Cardiac fibroblast (primary cell): ENCODE measurements around the gene GNAO1.
A peak's percentile ranks its signal among the peaks of the same experiment; 100 is the strongest.

Experiments
- DNase-seq, 2 donors: peaks; one replicate each; pipeline versions ENCODE4 v3.0.0 to v3.0.0-alpha.2; 2010; ENCODE audit warnings: low read depth in 2 of 2
- H3K4me3 ChIP-seq, 2 donors: replicated peaks in 1 of 2; 1 replicate in 1 of 2; 2 replicates in 1 of 2; pipeline ENCODE4 v1.5.1; 2011; ENCODE audit warnings: low read depth in 2 of 2, low read length in 2 of 2, mild to moderate bottlenecking in 2 of 2, moderate library complexity in 1 of 2
- TF ChIP-seq, protein P1 (sequence below): IDR thresholded peaks from one replicate; pipeline ENCODE4 v1.5.1; 2011; ENCODE audit warnings: low read depth, mild to moderate bottlenecking, low read length, inconsistent platforms

The GNAO1 gene

DNA sequence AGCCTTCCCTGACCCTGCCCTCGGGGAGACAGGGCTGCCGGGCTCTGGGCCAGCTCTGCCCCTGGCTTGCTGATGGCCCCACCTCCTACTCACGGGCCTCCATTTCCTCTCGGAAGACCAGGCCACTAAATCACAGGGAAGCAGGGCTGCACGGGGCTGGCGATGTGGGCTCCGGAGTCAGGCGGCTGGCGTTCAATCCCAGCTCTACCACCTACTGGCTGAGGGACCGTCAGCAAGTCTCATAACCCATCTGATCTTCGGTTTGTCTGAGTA lies 120.7 kb downstream of the GNAO1 start:
- TF ChIP-seq, protein P1, sequence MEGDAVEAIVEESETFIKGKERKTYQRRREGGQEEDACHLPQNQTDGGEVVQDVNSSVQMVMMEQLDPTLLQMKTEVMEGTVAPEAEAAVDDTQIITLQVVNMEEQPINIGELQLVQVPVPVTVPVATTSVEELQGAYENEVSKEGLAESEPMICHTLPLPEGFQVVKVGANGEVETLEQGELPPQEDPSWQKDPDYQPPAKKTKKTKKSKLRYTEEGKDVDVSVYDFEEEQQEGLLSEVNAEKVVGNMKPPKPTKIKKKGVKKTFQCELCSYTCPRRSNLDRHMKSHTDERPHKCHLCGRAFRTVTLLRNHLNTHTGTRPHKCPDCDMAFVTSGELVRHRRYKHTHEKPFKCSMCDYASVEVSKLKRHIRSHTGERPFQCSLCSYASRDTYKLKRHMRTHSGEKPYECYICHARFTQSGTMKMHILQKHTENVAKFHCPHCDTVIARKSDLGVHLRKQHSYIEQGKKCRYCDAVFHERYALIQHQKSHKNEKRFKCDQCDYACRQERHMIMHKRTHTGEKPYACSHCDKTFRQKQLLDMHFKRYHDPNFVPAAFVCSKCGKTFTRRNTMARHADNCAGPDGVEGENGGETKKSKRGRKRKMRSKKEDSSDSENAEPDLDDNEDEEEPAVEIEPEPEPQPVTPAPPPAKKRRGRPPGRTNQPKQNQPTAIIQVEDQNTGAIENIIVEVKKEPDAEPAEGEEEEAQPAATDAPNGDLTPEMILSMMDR = no peak
- DNase-seq = no peak
- H3K4me3 ChIP-seq = no peak overlapping the region

DNA sequence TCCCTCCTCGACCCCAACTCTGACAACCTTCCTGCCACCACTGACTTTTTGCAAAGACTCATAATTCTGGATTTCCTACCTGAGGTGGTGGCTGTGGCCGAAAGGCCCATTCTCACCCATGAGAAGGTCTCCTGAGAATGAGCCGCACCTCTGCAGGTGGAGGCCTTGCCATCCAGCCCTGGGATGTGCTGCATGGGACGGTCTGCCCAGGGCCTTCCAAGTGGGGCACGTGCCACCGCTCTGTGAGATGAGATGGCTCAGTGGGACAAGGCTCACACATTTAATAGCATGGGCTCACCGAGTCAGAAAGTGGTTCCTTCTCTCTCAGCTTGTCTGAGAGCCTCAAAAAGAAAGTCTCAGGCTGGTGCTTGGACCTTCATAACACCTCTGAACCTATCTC lies 121.3 kb downstream of the GNAO1 start:
- TF ChIP-seq, protein P1 = no peak
- DNase-seq = no peak
- H3K4me3 ChIP-seq = no peak overlapping the region

DNA sequence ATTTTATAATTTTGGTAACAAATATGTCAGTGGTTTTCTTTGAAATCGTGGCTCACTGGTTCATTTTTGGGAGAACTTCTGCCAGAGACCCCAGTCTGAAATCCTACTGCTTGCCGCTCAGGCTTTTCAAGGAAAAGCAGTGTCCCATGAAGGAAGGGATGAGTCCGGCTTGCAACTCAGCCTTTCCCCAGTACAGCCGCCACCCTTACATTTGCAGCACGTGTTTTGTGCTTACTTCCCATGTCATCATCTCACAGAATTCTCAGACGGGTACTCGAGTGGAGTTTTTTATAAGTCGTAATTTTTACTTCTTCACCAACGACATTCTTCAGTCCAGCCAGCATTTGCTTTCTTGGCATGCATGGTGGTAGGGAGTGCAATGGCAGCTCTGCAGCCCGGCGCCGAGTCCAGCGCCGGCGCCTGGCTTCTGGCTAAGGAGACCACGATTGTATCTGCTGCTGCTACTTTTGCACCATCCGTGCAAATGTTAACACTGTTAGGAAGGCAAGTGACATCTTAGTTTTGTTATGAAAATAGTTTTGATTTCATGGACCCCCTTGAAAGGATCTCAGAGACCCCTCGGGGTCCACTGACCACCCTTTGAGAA lies 123.1 kb downstream of the GNAO1 start:
- TF ChIP-seq, protein P1 = no peak
- no peak for DNase-seq
- no peak overlapping the region for H3K4me3 ChIP-seq

DNA sequence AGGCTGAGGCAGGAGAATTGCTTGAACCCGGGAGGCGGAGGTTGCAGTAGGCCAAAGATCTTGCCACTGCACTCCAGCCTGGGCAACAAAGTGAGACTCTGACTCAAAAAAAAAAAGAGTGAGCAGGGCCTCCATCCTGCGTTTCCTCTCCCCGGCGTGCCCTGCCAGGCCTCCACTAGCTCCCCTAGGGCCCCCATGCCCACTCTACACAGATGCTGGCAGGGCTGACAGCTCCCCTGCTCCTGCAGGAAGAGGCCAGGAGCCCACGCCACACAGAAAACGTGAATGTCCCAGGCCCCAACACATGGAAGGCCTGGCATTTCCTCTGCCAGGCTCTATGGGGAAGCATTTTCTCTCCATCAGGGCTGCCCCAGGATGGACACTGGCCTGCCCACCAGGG lies 124.7 kb downstream of the GNAO1 start:
- DNase-seq = no peak
- TF ChIP-seq, protein P1 = no peak
- no peak overlapping the region for H3K4me3 ChIP-seq

DNA sequence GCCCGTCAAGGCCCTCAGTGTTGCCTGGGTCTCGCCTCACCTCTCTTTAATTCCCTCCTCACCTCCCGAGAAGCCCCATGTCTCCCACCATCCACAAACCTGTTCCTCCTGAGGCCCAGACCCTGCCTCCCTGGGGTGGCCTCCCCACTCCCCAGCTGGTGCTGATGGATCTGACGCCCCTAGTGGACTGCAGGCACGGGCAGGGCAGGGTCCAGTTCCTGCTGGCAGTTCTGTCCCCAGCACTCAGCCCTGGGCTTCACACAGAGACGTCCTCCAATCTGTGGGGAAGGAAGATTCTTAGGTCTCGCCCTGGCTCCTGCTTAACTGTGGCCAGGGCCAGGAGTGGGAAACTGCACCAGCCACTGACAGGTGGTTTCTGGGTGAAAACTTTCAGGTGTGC lies 125.3 kb downstream of the GNAO1 start:
- TF ChIP-seq, protein P1 = no peak
- no peak for DNase-seq
- H3K4me3 ChIP-seq = no peak overlapping the region

DNA sequence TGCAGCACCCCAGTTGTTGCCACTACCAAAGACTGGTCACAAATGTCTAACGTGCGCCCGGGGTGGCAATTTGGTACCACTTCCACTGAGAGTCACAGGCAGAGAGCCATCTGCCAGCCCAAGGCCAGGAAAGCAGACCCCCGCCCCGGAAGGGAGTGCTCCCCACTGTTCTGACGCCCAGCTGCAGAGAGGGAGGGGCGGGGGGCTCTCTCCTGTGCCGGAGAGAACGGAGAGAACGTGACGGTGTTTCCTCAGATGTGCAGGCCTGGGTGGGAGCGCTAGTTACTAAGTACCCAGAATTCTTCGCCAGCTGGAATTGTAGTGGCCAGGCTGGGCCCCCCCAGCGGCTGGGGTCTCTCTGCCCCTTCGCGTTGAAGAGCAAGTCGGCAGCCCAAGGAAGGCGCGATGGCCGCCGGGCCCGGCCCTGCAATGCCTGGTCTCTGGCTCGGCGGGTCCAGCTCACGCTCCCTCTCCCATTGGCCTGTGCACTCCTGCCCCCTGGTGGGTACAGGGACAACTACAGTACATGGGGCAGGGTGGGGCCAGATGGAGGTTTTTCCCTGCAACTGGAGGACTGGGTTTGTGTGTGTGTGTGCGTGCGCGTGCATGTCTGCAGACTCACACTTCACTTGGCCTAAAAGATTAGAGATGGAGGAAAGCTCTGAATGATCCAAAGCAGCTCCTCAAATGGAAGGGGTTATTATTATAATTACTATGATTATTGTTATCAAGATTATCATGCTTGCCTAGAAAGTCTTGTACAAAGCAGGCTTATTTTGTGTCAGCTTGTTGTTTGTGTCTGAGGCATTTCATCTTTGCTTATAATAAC lies 126.9 kb downstream of the GNAO1 start:
- peak; percentile 71 to 83 for DNase-seq
- TF ChIP-seq, protein P1 = peak; percentile 90
- H3K4me3 ChIP-seq = peak overlapping the region; percentile 24 to 25

DNA sequence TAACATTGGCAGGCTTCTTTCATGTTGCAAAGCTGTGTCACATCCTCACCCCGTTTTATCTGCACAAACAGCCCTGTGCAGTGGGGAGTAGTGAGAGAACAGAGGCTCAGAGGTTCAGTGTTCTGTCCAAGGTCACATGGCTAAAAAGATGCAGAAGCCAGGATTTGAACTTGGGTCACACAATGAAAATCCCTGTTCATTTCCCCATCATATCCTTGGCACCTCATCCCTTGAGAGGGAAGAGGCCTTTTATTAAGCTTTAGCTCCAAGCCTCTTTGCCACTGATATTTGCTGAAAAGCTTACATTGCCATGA lies 127.5 kb downstream of the GNAO1 start:
- TF ChIP-seq, protein P1 = no peak
- H3K4me3 ChIP-seq = no peak overlapping the region
- no peak for DNase-seq
